Testis (tissue), 3 donors: Measurements from ENCODE around the gene SNX14. TPM values are rescaled to one million over a fixed set of nuclear protein-coding genes. Genes with fewer than 3 reads are reported as not detected.

Experiments used
- DNase-seq: peaks from one replicate; pipeline ENCODE4 v3.0.0-alpha.2; 2019
- H3K27ac ChIP-seq, 2 donors: fragments of 200-600 bp; sonication (generic); one replicate each; pipeline ENCODE4 v1.5.1; 2019
- H3K27me3 ChIP-seq: fragments of 200-600 bp; sonication (generic); one replicate; pipeline ENCODE4 v1.5.1; 2019
- H3K36me3 ChIP-seq: fragments of 200-600 bp; sonication (generic); one replicate; pipeline ENCODE4 v1.5.1; 2017; ENCODE audit warnings: low read depth; ENCODE audit errors: missing control alignments
- H3K4me1 ChIP-seq: fragments of 200-600 bp; sonication (generic); one replicate; pipeline ENCODE4 v1.5.1; 2019
- H3K4me3 ChIP-seq, 2 donors: fragments of 200-600 bp; sonication (generic); one replicate each; pipeline ENCODE4 v1.5.1; 2017 to 2019
- H3K9me3 ChIP-seq: fragments of 200-600 bp; sonication (generic); one replicate; pipeline ENCODE4 v1.5.1; 2017
- POLR2A ChIP-seq: fragments of 450-650 bp; IDR thresholded peaks from one replicate; pipeline ENCODE4 v1.6.1; 2017; ENCODE audit warnings: antibody characterized with exemption, mild to moderate bottlenecking, moderate library complexity
- WGBS, 2 donors: methylation state at CpG; one replicate each; pipeline ENCODE4 v1.1.5; 2018; 5-methylcytosine and 5-hydroxymethylcytosine counted together
- intact Hi-C: fragments of 100-400 bp; cut with DNase I; formaldehyde crosslinking; loops from one replicate; pipeline ENCODE4 v1.15.1; 2023; ENCODE audit warnings: low total_unique reads
- polyA plus RNA-seq: library from polyadenylated mRNA; stranded (reverse); fragments of 350-450 nt; fragmentation: Illumina TruSeq; extraction: RNeasy Lipid Tissue Mini Kit (QIAGEN cat#74804); gene quantifications from one replicate; pipeline ENCODE4 v1.2.3, GENCODE V29; 2014; ENCODE audit warnings: low read depth, low replicate concordance; ENCODE audit not compliant: insufficient read depth
- total RNA-seq, 2 donors: library from RNA; depleted of rRNA; stranded (reverse); fragments of >200 nt; gene quantifications; one replicate each; pipeline ENCODE4 v1.2.3, GENCODE V29; 2016
- TF ChIP-seq, protein P1 (sequence below), 3 experiments: fragments of 450-650 bp in 2 of 3; fragments of 200-600 bp in 1 of 3; sonication (generic) in 1 of 3; IDR thresholded peaks; one replicate each; pipeline ENCODE4 v1.5.1; 2016 to 2019; ENCODE audit warnings: antibody characterized with exemption in 3 of 3, mild to moderate bottlenecking in 2 of 3, moderate library complexity in 1 of 3

Gene SNX14
- total and polyA plus RNA-seq, 3 donors from 2014 or later, result 108 to 170 (median 142) TPM

DNA sequence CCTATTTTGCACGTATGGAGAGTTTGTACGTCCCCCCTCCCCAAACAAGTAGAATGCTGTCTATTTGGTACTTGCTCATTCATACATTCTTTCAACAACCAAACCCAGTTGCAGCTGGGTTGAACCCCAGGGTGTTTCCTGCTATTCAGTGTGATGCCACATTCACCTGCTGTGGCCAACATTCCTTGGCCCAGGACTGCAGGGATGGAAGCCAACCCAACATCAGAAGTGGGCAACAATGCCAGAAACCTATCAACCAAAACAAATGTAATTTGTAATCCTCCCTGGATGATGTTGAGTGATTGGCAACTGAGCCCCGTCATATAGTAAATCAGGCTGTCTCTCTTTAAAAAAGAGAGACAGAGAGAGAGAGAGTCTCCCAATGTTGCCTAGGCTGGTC lies 134.9 kb downstream of the SNX14 start:
- no peak overlapping the region for H3K4me3 ChIP-seq
- peaks cover 23% of the 10 kb centered on the region for H3K4me1 ChIP-seq
- no peaks in the 10 kb centered on the region for H3K27me3 ChIP-seq
- H3K36me3 ChIP-seq, result no peaks in the 10 kb centered on the region
- no peak for DNase-seq
- WGBS, 2 donors, result 93 to 98% methylated on average over 3 of the region's 3 CpGs
- no peaks in the 10 kb centered on the region for H3K9me3 ChIP-seq
- no peak for TF ChIP-seq POLR2A
- TF ChIP-seq, protein P1, sequence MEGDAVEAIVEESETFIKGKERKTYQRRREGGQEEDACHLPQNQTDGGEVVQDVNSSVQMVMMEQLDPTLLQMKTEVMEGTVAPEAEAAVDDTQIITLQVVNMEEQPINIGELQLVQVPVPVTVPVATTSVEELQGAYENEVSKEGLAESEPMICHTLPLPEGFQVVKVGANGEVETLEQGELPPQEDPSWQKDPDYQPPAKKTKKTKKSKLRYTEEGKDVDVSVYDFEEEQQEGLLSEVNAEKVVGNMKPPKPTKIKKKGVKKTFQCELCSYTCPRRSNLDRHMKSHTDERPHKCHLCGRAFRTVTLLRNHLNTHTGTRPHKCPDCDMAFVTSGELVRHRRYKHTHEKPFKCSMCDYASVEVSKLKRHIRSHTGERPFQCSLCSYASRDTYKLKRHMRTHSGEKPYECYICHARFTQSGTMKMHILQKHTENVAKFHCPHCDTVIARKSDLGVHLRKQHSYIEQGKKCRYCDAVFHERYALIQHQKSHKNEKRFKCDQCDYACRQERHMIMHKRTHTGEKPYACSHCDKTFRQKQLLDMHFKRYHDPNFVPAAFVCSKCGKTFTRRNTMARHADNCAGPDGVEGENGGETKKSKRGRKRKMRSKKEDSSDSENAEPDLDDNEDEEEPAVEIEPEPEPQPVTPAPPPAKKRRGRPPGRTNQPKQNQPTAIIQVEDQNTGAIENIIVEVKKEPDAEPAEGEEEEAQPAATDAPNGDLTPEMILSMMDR (IDR thresholded peaks at IDR 0.05), result no peak
- H3K27ac ChIP-seq, result peak overlapping the region in 1 of 2 donors; percentile 22
- intact Hi-C loops, result no loop called here

DNA sequence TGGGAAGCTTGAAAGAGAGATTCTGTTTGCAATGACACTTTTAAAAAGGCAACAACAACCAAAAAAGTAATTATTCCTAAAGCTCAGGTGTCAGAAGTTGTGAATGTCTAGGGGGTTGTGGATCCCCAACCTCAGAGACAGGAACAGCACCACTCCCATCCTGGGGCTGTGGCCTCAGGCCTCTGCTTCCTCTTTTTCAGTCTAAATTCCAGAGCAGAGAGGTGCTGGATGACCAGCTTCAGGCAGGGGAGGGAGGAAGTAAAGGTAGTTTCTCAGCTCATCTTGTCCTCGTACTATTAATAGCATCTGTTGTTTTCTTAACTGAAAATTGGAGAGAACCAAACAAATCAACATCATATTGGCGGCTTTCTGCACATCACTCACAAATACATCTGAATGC lies 135.5 kb downstream of the SNX14 start:
- no peak overlapping the region for H3K4me3 ChIP-seq
- intact Hi-C loops, result no loop called here
- H3K4me1 ChIP-seq, result peaks cover 23% of the 10 kb centered on the region
- TF ChIP-seq, protein P1 (IDR thresholded peaks at IDR 0.05), result no peak
- TF ChIP-seq POLR2A, result no peak
- WGBS, 2 donors, result 27 to 67% methylated on average over 2 of the region's 2 CpGs
- no peaks in the 10 kb centered on the region for H3K9me3 ChIP-seq
- H3K36me3 ChIP-seq, result no peaks in the 10 kb centered on the region
- no peaks in the 10 kb centered on the region for H3K27me3 ChIP-seq
- H3K27ac ChIP-seq, result peak overlapping the region in 1 of 2 donors; percentile 22
- DNase-seq, result no peak

DNA sequence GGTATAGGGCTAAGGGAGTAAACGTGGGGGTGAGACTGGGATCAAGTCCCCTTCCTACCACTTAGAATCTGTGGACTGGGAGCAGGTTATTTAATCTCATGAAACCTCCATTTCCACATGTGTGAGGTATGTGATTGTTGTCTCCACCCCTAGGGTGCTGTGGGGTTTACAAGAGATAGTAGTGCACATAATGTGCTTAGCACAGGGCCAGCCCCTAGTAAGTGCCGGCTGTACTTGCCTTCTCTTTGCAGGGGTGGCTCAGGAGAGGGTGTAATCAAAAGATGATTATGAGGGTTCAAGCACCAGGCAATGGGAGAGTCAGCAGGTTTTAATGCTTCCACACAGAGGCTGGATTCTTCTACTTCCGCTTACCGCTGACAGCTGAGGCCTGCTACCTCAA lies 136.9 kb downstream of the SNX14 start:
- WGBS, 2 donors, result 76 to 89% methylated on average over 4 of the region's 4 CpGs
- Histone ChIP-seq H3K36me3 (no peaks in the 10 kb centered on the region), H3K4me3 (no peak overlapping the region), H3K27me3 (no peaks in the 10 kb centered on the region), H3K9me3 (no peaks in the 10 kb centered on the region), H3K4me1 (peaks cover 20% of the 10 kb centered on the region), H3K27ac (no peak overlapping the region)
- TF ChIP-seq, protein P1 (IDR thresholded peaks at IDR 0.05), result no peak
- TF ChIP-seq POLR2A, result no peak
- intact Hi-C loops, result no loop called here
- no peak for DNase-seq

Other genes starting within 250 kb of the SNX14 start
- 10 to 100 TPM; 32.4 to 33.8 TPM for gene NT5E, start 143.8 kb downstream of the SNX14 start, total RNA-seq
- gene NT5E, start 143.8 kb downstream of the SNX14 start, polyA plus RNA-seq, result 32.3 TPM
- gene SYNCRIP, start 49.0 kb upstream of the SNX14 start, total RNA-seq, result 10 to 100 TPM; 51.6 to 55.1 TPM
- 67.0 TPM for gene SYNCRIP, start 49.0 kb upstream of the SNX14 start, polyA plus RNA-seq